A172 (cell line): Measurements from ENCODE around the gene CCDC82. TPM values are rescaled to one million over a fixed set of nuclear protein-coding genes. Genes with fewer than 3 reads are reported as not detected.
A peak's percentile ranks its signal among the peaks of the same experiment; 100 is the strongest.

ENCODE experiments used
- DNase-seq: peaks from one replicate; pipeline ENCODE4 v3.0.0-alpha.2; 2015; ENCODE audit warnings: low spot score
- total RNA-seq: library from RNA; depleted of rRNA; stranded (reverse); fragments of >200 nt; shearing (Covaris generic); gene quantifications from 2 replicates; pipeline ENCODE4 v1.2.3, GENCODE V29; 2014

CCDC82 gene
- total RNA-seq, 1 experiment from 2014 or later = 32.3 TPM

GRCh38 chr11:96361778-96362177, 27.9 kb downstream of the CCDC82 start:
- DNase-seq = no peak

- no peak for DNase-seq
Measured at GRCh38 chr11:96358321-96358720, 31.4 kb downstream of the CCDC82 start.

GRCh38 chr11:96357794-96358193, 31.9 kb downstream of the CCDC82 start:
- no peak for DNase-seq

- no peak for DNase-seq
Measured at GRCh38 chr11:96356848-96357247, 32.9 kb downstream of the CCDC82 start.

GRCh38 chr11:96342961-96343711, 46.6 kb downstream of the CCDC82 start, which contains the start of gene MAML2:
Gene MAML2, minus strand, starts transcription at chr11:96343195. Its CDS starts 1,300 bp downstream, at chr11:96341895.
- DNase-seq = peak; percentile 87

- DNase-seq = no peak
Measured at GRCh38 chr11:96342014-96342960, 47.4 kb downstream of the CCDC82 start.

GRCh38 chr11:96341211-96342013, 48.3 kb downstream of the CCDC82 start:
- DNase-seq = no peak

GRCh38 chr11:96340555-96340885, 49.2 kb downstream of the CCDC82 start:
- no peak for DNase-seq

- DNase-seq = no peak
Measured at GRCh38 chr11:96339706-96340554, 49.8 kb downstream of the CCDC82 start.

- no peak for DNase-seq
Measured at GRCh38 chr11:96338910-96339705, 50.6 kb downstream of the CCDC82 start.

- no peak for DNase-seq
Measured at GRCh38 chr11:96337541-96338431, 51.9 kb downstream of the CCDC82 start.

- DNase-seq = no peak
Measured at GRCh38 chr11:96335388-96335787, 54.3 kb downstream of the CCDC82 start.

GRCh38 chr11:96334219-96334618, 55.5 kb downstream of the CCDC82 start:
- no peak for DNase-seq

GRCh38 chr11:96333191-96333719, 56.5 kb downstream of the CCDC82 start:
- DNase-seq = no peak

GRCh38 chr11:96332126-96332771, 57.5 kb downstream of the CCDC82 start:
- DNase-seq = no peak

- no peak for DNase-seq
Measured at GRCh38 chr11:96331699-96332116, 58.0 kb downstream of the CCDC82 start.

GRCh38 chr11:96330511-96330859, 59.2 kb downstream of the CCDC82 start:
- no peak for DNase-seq

- DNase-seq = no peak
Measured at GRCh38 chr11:96329855-96330510, 59.7 kb downstream of the CCDC82 start.
